Keratinocyte (primary cell): ENCODE results near the gene PBOV1.

Source experiments
- EZH2 ChIP-seq: IDR thresholded peaks from one replicate; pipeline ENCODE4 v1.6.1; 2012; ENCODE audit warnings: inconsistent platforms, mild to moderate bottlenecking, low read length, moderate library complexity
- TF ChIP-seq, protein P1 (sequence below), 3 experiments: IDR thresholded peaks in 1 of 3; conservative IDR thresholded peaks in 1 of 3; optimal IDR thresholded peaks in 1 of 3; 2 replicates in 2 of 3; 3 replicates in 1 of 3; pipeline versions ENCODE3 to v1.5.1; 2011; ENCODE audit warnings: low read length in 3 of 3, mild to moderate bottlenecking in 3 of 3, moderate library complexity in 2 of 3, control low read depth in 1 of 3, inconsistent platforms in 1 of 3; ENCODE audit not compliant: insufficient read depth in 2 of 3; ENCODE audit errors: extremely low read depth in 1 of 3

- TF ChIP-seq, protein P1, sequence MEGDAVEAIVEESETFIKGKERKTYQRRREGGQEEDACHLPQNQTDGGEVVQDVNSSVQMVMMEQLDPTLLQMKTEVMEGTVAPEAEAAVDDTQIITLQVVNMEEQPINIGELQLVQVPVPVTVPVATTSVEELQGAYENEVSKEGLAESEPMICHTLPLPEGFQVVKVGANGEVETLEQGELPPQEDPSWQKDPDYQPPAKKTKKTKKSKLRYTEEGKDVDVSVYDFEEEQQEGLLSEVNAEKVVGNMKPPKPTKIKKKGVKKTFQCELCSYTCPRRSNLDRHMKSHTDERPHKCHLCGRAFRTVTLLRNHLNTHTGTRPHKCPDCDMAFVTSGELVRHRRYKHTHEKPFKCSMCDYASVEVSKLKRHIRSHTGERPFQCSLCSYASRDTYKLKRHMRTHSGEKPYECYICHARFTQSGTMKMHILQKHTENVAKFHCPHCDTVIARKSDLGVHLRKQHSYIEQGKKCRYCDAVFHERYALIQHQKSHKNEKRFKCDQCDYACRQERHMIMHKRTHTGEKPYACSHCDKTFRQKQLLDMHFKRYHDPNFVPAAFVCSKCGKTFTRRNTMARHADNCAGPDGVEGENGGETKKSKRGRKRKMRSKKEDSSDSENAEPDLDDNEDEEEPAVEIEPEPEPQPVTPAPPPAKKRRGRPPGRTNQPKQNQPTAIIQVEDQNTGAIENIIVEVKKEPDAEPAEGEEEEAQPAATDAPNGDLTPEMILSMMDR (optimal IDR thresholded peaks at IDR 0.05 in 1 of 3, IDR thresholded peaks at IDR 0.05 in 1 of 3, conservative IDR thresholded peaks at IDR 0.05 in 1 of 3; ENCODE audit: extremely low read depth in 1 of 3, insufficient read depth in 2 of 3, low read length in 3 of 3), result no peak
- no peak for TF ChIP-seq EZH2
Measured at GRCh38 chr6:138218449-138218848, at the start of gene PBOV1.
